ENCODE measurements around the gene APOLD1.

GRCh38 chr12:12840580-12840899 is 55.1 kb downstream of the APOLD1 start:
- TF ChIP-seq ZNF274 (IDR thresholded peaks at IDR 0.05; ENCODE audit: borderline replicate concordance, extremely low read depth, low read length) (no peak), SUZ12 (IDR thresholded peaks at IDR 0.05; ENCODE audit: low read length) (no peak), CTCF (IDR thresholded peaks at IDR 0.05; ENCODE audit: control extremely low read depth in 1 of 3, insufficient read depth in 1 of 3, low read depth in 1 of 3, low read length in 3 of 3) (no peak), NANOG (IDR thresholded peaks at IDR 0.05; ENCODE audit: insufficient read depth, low read depth, low read length, poor library complexity, severe bottlenecking) (no peak), YY1 (IDR thresholded peaks at IDR 0.05; ENCODE audit: low read depth, low read length) (no peak), POLR2A (IDR thresholded peaks at IDR 0.05; ENCODE audit: control extremely low read depth in 1 of 2, low read depth in 2 of 2, low read length in 2 of 2) (no peak), MAX (IDR thresholded peaks at IDR 0.05) (no peak)

Measured in H1 (cell line).